ENCODE results near the gene TJP2.

TJP2 gene

DNA sequence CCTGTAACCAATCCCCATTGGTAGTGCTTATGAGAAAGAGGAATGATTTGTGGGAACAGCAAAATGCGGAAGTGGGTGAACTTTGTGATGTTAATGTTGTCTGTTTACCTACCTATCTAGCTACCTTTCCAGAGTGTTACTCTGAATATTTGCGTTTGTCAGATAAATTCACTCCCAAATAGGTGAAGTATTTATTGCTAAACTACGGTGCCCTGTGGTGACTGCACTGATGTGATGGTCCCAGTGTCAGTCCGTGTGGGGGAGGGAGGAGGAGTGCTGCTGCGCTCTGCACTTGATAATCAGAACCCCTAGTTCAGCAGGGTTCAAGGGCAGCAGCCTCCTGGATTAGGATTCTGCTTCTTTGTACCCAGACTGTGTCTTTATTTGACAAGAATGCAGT is 55.3 kb downstream of the TJP2 start:
- POLR2A ChIA-PET = no interaction called here
- peaks cover 6 to 58% of the 10 kb centered on the region in 2 experiments for H3K36me3 ChIP-seq (ENCODE audit: control insufficient read depth in 2 of 2, insufficient read depth in 1 of 2, low read length in 2 of 2)
- H3K4me1 ChIP-seq (ENCODE audit: control insufficient read depth, insufficient read depth, low read length) = no peaks in the 10 kb centered on the region
- TF ChIP-seq ZNF112 (tag by site-specific recombination; IDR thresholded peaks at IDR 0.05) = no peak
- no peak for TF ChIP-seq EGR2 (tag by site-specific recombination; IDR thresholded peaks at IDR 0.05; ENCODE audit: low read depth)
- TF ChIP-seq ZNF670 (tag by site-specific recombination; IDR thresholded peaks at IDR 0.05; ENCODE audit: low read depth) = no peak
- no peak for TF ChIP-seq GLIS2 (tag by site-specific recombination; IDR thresholded peaks at IDR 0.05)
- TF ChIP-seq, protein P1, sequence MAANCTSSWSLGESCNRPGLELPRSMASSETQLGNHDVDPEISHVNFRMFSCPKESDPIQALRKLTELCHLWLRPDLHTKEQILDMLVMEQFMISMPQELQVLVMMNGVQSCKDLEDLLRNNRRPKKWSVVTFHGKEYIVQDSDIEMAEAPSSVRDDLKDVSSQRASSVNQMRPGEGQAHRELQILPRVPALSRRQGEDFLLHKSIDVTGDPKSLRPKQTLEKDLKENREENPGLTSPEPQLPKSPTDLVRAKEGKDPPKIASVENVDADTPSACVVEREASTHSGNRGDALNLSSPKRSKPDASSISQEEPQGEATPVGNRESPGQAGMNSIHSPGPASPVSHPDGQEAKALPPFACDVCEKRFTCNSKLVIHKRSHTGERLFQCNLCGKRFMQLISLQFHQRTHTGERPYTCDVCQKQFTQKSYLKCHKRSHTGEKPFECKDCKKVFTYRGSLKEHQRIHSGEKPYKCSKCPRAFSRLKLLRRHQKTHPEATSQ (tag by site-specific recombination; IDR thresholded peaks at IDR 0.05) = no peak
- no peak for TF ChIP-seq ZNF530 (tag by site-specific recombination; IDR thresholded peaks at IDR 0.05; ENCODE audit: low read depth)
- no peak for TF ChIP-seq ZNF76 (tag by site-specific recombination; IDR thresholded peaks at IDR 0.05; ENCODE audit: borderline replicate concordance, low read depth)
- no peak for TF ChIP-seq ZNF24 (tag by site-specific recombination; IDR thresholded peaks at IDR 0.05)
- no peak for TF ChIP-seq SCRT2 (tag by site-specific recombination; IDR thresholded peaks at IDR 0.05)
- TF ChIP-seq MYNN (tag by site-specific recombination; IDR thresholded peaks at IDR 0.05; ENCODE audit: borderline replicate concordance) = no peak
- TF ChIP-seq KLF8 (tag by site-specific recombination; IDR thresholded peaks at IDR 0.05) = no peak
- no peak for TF ChIP-seq ZNF585B (tag by site-specific recombination; IDR thresholded peaks at IDR 0.05)
- TF ChIP-seq ZBTB21 (tag by site-specific recombination; IDR thresholded peaks at IDR 0.05) = no peak
- no peak for TF ChIP-seq ZNF248 (tag by site-specific recombination; IDR thresholded peaks at IDR 0.05)
- no peak for TF ChIP-seq ZNF792 (tag by site-specific recombination; IDR thresholded peaks at IDR 0.05)
- no peak for TF ChIP-seq ZNF529 (tag by site-specific recombination; IDR thresholded peaks at IDR 0.05; ENCODE audit: insufficient replicate concordance)
- TF ChIP-seq, protein P2, sequence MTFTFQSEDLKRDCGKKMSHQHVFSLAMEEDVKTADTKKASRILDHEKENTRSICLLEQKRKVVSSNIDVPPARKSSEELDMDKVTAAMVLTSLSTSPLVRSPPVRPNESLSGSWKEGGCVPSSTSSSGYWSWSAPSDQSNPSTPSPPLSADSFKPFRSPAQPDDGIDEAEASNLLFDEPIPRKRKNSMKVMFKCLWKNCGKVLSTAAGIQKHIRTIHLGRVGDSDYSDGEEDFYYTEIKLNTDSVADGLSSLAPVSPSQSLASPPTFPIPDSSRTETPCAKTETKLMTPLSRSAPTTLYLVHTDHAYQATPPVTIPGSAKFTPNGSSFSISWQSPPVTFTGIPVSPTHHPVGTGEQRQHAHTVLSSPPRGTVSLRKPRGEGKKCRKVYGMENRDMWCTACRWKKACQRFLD (tag by site-specific recombination; IDR thresholded peaks at IDR 0.05) = no peak
- no peak for TF ChIP-seq ZNF548 (tag by site-specific recombination; IDR thresholded peaks at IDR 0.05)
- no peak for TF ChIP-seq ZNF555 (tag by site-specific recombination; conservative IDR thresholded peaks at IDR 0.05)
- CTCF ChIA-PET = interaction anchor here (0.6 to 1.3 kb wide), 2 partner anchors 9 to 831 kb away, joined by 3 read pairs; no protein-coding TSS in a partner anchor
- no peaks in the 10 kb centered on the region for H3K9me3 ChIP-seq (ENCODE audit: control insufficient read depth, insufficient read depth, low read depth, low read length)
- H3K27ac ChIP-seq (ENCODE audit: extremely low read depth, low read depth, low read length) = no peak overlapping the region
- H3K4me3 ChIP-seq (ENCODE audit: low read depth, low read length) = no peak overlapping the region

DNA sequence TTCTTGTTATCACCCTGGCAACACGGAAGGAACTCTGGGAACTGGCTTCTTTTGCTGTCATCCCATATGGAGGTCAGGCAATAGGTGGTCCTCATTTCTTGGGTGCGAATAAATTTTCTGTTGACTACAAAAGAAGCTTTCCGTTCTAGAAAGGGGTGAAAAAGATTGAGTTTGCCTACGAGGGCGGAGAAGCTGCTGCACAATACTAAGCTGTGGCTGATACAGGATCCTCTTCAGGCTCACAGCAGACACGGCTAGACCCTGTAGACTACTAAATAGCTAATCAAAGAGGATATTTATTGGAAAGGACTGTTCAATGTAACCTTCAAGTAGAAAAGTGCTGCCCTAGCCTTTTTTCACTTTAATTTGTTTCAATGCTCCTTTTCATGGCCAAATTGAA is 58.1 kb downstream of the TJP2 start:
- Histone ChIP-seq H3K36me3 (ENCODE audit: control insufficient read depth in 2 of 2, insufficient read depth in 1 of 2, low read length in 2 of 2) (peaks cover 0 to 62% of the 10 kb centered on the region in 2 experiments; a peak in 1 of 3 replicates), H3K27ac (ENCODE audit: extremely low read depth, low read depth, low read length) (no peak overlapping the region), H3K4me3 (ENCODE audit: low read depth, low read length) (no peak overlapping the region), H3K9me3 (ENCODE audit: control insufficient read depth, insufficient read depth, low read depth, low read length) (no peaks in the 10 kb centered on the region), H3K4me1 (ENCODE audit: control insufficient read depth, insufficient read depth, low read length) (no peaks in the 10 kb centered on the region)
- ChIA-PET CTCF (interaction anchor here (1.2 to 1.6 kb wide), 2 partner anchors 9 to 15 kb away, joined by 4 to 8 read pairs; no protein-coding TSS in a partner anchor), POLR2A (no interaction called here)
- TF ChIP-seq ZIC2 (tag by site-specific recombination; IDR thresholded peaks at IDR 0.05) = no peak

DNA sequence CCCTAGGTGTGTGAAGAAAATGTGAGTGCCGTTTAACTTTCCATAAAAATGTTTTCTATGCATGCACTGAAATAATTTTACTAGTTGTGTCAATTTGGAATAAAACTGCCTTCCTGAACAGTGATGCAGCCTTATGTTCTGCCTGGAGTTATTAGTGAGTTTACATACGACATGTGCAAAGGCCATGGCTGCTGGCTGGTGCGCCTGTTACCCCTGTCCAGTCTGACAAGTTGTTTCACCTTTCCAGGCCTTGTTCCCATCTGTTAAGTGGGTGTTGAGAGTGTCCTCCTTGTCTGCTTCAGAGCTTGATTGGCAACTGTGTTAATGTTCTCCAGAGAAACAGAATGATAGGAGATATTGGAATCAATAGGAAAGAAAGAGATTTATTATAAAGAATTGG is 60.6 kb downstream of the TJP2 start:
- ChIA-PET CTCF (interaction anchor here (0.6 to 3.1 kb wide), 2 partner anchors 12 to 294 kb away, joined by 4 to 20 read pairs; no protein-coding TSS in a partner anchor), POLR2A (no interaction called here)
- no peak overlapping the region for H3K27ac ChIP-seq (ENCODE audit: extremely low read depth, low read depth, low read length)
- no peaks in the 10 kb centered on the region for H3K9me3 ChIP-seq (ENCODE audit: control insufficient read depth, insufficient read depth, low read depth, low read length)
- H3K4me3 ChIP-seq (ENCODE audit: low read depth, low read length) = no peak overlapping the region
- no peaks in the 10 kb centered on the region for H3K4me1 ChIP-seq (ENCODE audit: control insufficient read depth, insufficient read depth, low read length)
- H3K36me3 ChIP-seq (ENCODE audit: control insufficient read depth in 2 of 2, insufficient read depth in 1 of 2, low read length in 2 of 2) = peaks cover 7 to 62% of the 10 kb centered on the region in 2 experiments
- TF ChIP-seq ZNF335 (tag by site-specific recombination; conservative IDR thresholded peaks at IDR 0.05) = no peak
- TF ChIP-seq KLF7 (tag by site-specific recombination; IDR thresholded peaks at IDR 0.05; ENCODE audit: borderline replicate concordance) = no peak
- TF ChIP-seq TRIM28 (IDR thresholded peaks at IDR 0.05; ENCODE audit: borderline replicate concordance, low read length) = no peak
- TF ChIP-seq IKZF3 (tag by site-specific recombination; IDR thresholded peaks at IDR 0.05) = no peak
- no peak for TF ChIP-seq ZNF354C (tag by site-specific recombination; IDR thresholded peaks at IDR 0.05; ENCODE audit: borderline replicate concordance, low read depth)
- TF ChIP-seq ZNF549 (tag by site-specific recombination; IDR thresholded peaks at IDR 0.05) = no peak
- no peak for TF ChIP-seq ZBTB48 (tag by site-specific recombination; IDR thresholded peaks at IDR 0.05)
- TF ChIP-seq ZNF544 (tag by site-specific recombination; IDR thresholded peaks at IDR 0.05) = no peak
- no peak for TF ChIP-seq ZNF677 (tag by site-specific recombination; IDR thresholded peaks at IDR 0.05)
- TF ChIP-seq OSR2 (tag by site-specific recombination; IDR thresholded peaks at IDR 0.05) = no peak
- TF ChIP-seq ZNF768 (tag by site-specific recombination; IDR thresholded peaks at IDR 0.05) = no peak
- TF ChIP-seq, protein P3, sequence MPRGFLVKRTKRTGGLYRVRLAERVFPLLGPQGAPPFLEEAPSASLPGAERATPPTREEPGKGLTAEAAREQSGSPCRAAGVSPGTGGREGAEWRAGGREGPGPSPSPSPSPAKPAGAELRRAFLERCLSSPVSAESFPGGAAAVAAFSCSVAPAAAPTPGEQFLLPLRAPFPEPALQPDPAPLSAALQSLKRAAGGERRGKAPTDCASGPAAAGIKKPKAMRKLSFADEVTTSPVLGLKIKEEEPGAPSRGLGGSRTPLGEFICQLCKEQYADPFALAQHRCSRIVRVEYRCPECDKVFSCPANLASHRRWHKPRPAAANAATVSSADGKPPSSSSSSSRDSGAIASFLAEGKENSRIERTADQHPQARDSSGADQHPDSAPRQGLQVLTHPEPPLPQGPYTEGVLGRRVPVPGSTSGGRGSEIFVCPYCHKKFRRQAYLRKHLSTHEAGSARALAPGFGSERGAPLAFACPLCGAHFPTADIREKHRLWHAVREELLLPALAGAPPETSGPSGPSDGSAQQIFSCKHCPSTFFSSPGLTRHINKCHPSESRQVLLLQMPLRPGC (tag by site-specific recombination; IDR thresholded peaks at IDR 0.05) = no peak
